ENCODE results near the gene SGPP1.
A peak's percentile ranks its signal among the peaks of the same experiment; 100 is the strongest.

The SGPP1 gene, protein sequence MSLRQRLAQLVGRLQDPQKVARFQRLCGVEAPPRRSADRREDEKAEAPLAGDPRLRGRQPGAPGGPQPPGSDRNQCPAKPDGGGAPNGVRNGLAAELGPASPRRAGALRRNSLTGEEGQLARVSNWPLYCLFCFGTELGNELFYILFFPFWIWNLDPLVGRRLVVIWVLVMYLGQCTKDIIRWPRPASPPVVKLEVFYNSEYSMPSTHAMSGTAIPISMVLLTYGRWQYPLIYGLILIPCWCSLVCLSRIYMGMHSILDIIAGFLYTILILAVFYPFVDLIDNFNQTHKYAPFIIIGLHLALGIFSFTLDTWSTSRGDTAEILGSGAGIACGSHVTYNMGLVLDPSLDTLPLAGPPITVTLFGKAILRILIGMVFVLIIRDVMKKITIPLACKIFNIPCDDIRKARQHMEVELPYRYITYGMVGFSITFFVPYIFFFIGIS

DNA sequence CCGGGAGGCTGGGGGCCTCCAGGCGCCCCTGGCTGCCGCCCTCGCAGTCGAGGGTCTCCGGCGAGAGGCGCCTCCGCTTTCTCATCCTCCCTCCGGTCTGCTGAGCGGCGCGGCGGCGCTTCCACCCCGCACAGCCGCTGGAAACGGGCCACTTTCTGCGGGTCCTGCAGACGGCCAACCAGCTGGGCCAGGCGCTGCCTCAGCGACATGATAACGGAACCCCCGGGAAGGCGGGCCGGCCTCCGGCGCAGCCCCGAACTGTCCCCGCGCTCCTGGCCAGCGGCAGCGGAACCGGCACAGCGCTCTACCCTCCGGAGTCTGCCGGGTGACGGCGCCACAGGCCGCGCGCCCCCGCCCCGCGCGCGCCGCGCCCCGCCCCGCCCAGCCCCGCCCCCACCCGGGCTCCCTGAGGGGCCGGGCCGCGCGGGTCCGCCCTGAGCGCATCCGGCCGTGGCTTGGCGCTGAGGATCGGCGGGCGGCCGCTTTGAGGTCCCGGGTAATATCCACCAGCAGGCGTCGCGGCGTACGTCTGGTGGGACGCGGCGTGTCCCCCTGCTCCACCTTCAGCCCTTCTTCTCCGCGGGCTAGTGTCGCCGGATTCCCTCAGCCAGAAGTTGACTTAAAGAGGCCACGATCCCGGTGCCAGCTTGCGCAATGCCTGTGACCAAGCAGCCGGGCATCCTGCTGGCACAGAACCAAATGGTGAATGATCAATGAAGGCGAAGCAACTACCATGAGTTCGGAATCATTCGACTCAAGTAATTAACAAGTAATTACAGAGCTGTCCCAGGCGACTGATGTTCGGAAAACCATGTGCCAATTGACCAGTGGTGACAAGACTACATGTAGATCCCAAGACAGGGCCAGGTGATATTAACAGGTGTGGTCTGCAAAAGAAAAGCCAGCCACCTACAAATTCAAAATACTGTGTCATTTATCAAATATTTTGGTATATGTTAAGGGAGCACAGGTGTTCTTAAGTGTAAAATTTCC is at the start of gene SGPP1:
SGPP1 (minus strand) TSS at position 330 of the 993 bp plus-strand sequence; CDS start at position 209, 121 bp downstream.
- peak within 1 kb of the TSS; percentile 87 for H3K27ac ChIP-seq
- TF ChIP-seq, protein P1, sequence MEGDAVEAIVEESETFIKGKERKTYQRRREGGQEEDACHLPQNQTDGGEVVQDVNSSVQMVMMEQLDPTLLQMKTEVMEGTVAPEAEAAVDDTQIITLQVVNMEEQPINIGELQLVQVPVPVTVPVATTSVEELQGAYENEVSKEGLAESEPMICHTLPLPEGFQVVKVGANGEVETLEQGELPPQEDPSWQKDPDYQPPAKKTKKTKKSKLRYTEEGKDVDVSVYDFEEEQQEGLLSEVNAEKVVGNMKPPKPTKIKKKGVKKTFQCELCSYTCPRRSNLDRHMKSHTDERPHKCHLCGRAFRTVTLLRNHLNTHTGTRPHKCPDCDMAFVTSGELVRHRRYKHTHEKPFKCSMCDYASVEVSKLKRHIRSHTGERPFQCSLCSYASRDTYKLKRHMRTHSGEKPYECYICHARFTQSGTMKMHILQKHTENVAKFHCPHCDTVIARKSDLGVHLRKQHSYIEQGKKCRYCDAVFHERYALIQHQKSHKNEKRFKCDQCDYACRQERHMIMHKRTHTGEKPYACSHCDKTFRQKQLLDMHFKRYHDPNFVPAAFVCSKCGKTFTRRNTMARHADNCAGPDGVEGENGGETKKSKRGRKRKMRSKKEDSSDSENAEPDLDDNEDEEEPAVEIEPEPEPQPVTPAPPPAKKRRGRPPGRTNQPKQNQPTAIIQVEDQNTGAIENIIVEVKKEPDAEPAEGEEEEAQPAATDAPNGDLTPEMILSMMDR (conservative IDR thresholded peaks at IDR 0.05): peak; percentile 60

DNA sequence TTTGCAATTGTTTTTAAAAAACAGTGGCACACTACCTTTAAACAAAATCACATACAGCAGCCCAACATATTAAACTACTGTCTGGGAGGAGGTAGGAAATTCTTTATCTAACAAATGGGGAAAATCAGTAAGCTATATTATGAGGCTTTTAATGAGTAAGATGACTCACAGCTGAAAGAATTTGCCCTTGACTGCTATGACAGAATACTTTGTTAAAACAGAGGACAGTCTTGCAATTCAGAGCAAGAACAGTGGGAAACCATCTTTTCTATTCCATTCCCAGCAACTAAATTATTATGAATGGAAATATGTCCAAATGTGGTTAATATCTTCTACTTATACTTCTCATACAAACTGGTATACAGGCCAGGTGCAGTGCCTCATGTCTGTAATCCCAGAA is 49.2 kb upstream of the SGPP1 start:
- H3K27ac ChIP-seq: no peak overlapping the region
- TF ChIP-seq, protein P1 (conservative IDR thresholded peaks at IDR 0.05): no peak

DNA sequence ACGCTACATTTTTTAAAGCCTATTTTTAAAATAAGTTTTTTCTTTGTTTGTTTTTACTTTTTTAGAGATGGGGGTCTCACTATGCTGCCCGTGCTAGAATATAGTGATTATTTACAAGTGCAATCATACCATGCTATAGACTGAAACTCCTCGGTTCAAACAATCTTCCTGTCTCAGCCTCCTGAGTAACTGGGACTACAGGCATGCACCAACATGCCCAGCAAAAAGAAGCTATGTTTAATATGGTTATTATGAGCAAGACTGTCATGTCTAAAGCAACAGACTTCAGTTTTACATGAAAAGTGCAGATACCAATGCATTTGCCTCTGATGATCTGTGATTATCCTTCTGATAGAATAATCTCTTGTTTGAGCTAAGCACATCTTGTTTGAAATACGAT is 45.6 kb upstream of the SGPP1 start:
- TF ChIP-seq, protein P1 (conservative IDR thresholded peaks at IDR 0.05): no peak
- no peak overlapping the region for H3K27ac ChIP-seq

DNA sequence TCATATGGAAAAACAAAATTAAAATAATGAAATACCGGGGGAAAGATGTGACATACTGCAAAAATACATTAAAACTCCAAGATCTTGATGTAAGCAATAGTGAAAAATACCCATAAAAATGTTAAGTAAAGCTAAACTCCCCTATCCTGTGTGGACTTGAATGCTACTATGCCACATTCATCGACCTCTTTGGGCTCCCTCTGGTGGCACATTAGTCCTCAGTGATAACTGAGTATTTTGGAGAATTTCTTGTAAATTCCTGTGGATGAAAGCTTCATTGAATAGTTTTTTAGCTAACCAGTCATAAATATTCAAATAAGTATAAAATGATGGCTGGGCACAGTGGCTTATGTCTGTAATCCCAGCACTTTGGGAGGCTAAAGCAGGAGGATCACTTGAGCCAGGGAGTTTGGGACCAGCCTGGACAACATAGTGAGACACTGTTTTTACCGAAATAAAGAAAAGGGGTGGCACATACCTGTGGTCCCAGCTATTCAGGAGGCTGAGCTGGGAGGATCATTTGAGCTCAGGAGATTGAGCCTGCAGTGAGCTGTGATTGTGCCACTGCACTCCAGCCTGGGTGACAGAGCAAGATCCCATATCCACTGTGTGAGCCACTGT is 42.4 kb upstream of the SGPP1 start:
- no peak overlapping the region for H3K27ac ChIP-seq
- TF ChIP-seq, protein P1 (conservative IDR thresholded peaks at IDR 0.05): peak; percentile 84

DNA sequence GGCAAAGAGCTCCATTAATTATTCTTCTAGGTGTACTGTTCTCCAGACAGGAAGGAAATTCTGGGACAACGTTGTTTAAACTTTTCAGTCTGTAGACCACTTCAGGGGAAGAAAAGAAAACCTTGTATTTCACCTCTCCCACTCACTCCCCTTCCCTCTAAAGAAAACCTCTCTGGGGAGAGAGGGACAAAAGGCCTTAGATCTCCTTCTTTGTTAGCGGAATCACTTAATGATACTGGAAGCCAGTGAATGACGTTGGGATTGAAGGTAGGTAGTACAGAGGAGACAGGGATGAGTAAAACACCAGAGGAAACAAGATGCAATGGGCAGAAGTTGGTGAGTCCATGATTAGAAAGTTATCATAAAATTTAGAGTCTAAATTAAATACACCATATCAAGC is 38.7 kb upstream of the SGPP1 start:
- TF ChIP-seq, protein P1 (conservative IDR thresholded peaks at IDR 0.05): no peak

DNA sequence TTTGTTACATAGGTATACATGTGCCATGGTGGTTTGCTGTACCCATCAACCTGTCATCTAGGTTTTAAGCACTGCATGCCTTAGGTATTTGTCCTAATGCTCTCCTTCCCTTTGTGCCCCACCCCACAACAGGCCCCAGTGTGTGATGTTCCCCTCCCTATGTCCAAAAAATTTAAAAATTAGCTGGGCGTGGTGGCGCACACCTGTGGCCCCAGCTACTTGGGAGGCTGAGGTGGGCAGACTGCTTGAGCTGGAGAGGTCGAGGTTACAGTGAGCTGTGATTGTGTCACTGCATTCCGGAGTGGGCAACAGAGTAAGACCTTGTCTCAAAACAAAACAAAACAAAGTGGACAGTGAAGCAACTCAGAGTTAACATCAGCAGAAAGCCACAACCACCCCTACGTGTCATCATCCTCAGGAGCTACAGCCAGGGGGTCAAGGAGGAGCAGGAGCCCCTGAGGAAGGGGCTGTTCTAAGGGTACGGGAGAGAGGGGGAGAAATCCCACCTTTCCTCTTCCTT is 36.8 kb upstream of the SGPP1 start:
- TF ChIP-seq, protein P1 (conservative IDR thresholded peaks at IDR 0.05): no peak
- H3K27ac ChIP-seq: no peak overlapping the region

More for the DNA sequence above, 38.7 kb upstream of the SGPP1 start:
- H3K27ac ChIP-seq: no peak overlapping the region

All from VCaP (cell line).